HuH-7.5 (cell line): ENCODE data around the gene HNRNPH2.

Source experiments
- DNase-seq: peaks from one replicate; pipeline ENCODE4 v3.0.0; 2011; ENCODE audit warnings: low spot score

The HNRNPH2 gene

GRCh38 chrX:101462892-101463291, 54.9 kb downstream of the HNRNPH2 start:
- DNase-seq = no peak
